Brain microvascular endothelial cell (primary cell): Measurements from ENCODE around the gene UBE2K.
"Not testable (repeated sequence)": the region's sequence is repeated elsewhere in the genome, so short reads cannot be mapped to it uniquely, and the experiment has no call there.

Experiments
- DNase-seq: peaks from one replicate; pipeline ENCODE4 v3.0.0-alpha.2; 2020
- H3K27ac ChIP-seq: fragments of 250-450 bp; sonication (Bioruptor Pico); 2 replicates; pipeline ENCODE4 v1.5.1; 2020; ENCODE audit warnings: mild to moderate bottlenecking, moderate library complexity
- H3K27me3 ChIP-seq: fragments of 250-450 bp; sonication (Bioruptor Pico); replicated peaks from 2 replicates; pipeline ENCODE4 v1.5.1; 2020; ENCODE audit warnings: mild to moderate bottlenecking
- H3K36me3 ChIP-seq: fragments of 250-450 bp; sonication (Bioruptor Pico); replicated peaks from 2 replicates; pipeline ENCODE4 v1.5.1; 2020; ENCODE audit warnings: mild to moderate bottlenecking
- H3K4me3 ChIP-seq: 2 replicates; pipeline ENCODE4 v1.5.1; 2011; ENCODE audit warnings: low read depth, mild to moderate bottlenecking, control low read depth, low read length, moderate library complexity
- CTCF ChIP-seq: IDR thresholded peaks from 2 replicates; pipeline ENCODE4 v1.5.1; 2011; ENCODE audit warnings: low read depth, mild to moderate bottlenecking, moderate library complexity, low read length, control low read depth, inconsistent platforms; ENCODE audit errors: missing control alignments
- in situ Hi-C: cut with HindIII; loops from 2 replicates; pipeline ENCODE4 v1.10.0; 2017; ENCODE audit warnings: low sequenced_read_pairs, low pct_ligation_motif_present

Gene UBE2K

GRCh38 chr4:39729557-39729956 lies 31.6 kb downstream of the UBE2K start:
- in situ Hi-C loops, result no loop called here
- DNase-seq, result no peak
- TF ChIP-seq CTCF, result no peak
- Histone ChIP-seq H3K27me3 (no peaks in the 10 kb centered on the region), H3K36me3 (no peaks in the 10 kb centered on the region), H3K4me3 (no peak overlapping the region), H3K27ac (no peak overlapping the region)

DNA sequence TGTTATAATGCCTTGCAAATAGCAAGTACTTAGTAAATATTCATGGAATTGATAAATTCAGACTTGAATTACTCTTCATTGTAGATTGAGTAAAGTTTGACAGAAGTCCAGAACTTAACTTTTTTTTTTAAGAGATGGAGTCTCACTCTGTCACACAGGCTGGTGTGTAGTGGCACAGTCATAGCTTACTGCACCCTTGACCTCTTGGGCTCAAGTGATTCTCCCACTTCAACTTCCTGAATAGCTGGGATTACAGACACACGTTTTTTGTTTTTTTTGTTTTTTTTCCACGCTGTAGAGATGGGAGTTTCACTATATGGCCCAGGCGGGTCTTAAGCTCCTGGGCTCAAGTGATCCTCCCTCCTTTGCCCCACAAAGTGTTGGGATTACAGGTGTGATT lies 32.1 kb downstream of the UBE2K start:
- TF ChIP-seq CTCF, result no peak

DNA sequence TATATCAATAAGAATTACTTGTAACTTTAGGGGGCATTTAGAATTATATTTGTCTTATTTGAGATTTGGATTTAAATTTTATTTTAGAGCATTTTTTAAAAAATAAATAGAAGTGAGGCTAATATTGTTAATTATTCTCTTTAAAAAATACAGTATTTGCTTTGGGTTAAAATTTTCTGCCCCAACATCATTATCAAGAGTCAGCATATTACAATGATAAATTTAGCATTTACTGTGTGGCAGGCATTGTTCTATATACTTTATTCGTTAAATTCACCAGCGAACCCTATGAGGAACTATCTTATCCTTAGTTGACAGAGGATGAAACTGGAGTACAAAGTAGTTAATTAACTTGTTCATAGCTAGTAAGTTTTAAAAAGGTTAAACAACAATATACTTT lies 34.0 kb downstream of the UBE2K start:
- in situ Hi-C loops, result no loop called here

More for the DNA sequence above, 32.1 kb downstream of the UBE2K start:
- in situ Hi-C loops, result no loop called here
- Histone ChIP-seq H3K36me3 (no peaks in the 10 kb centered on the region), H3K27ac (no peak overlapping the region), H3K4me3 (no peak overlapping the region), H3K27me3 (no peaks in the 10 kb centered on the region)
- no peak for DNase-seq

DNA sequence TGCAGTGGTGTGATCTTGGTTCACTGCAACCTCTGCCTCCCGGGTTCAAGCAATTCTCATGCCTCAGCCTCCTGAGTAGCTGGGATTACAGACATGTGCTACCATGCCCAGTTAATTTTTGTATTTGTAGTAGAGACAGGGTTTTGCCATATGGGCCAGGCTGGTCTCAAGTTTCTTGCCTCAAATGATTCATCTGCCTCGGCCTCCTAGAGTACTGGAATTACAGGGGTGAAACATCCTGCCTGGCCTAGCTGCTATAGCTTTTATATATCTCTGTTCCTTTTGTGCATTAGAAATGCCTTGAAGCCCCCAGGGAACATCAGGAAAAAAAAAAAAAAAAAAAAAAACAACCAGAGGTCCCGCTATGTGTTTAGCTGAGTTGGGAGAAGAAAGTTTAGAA lies 34.8 kb downstream of the UBE2K start:
- no peak for TF ChIP-seq CTCF
- no peaks in the 10 kb centered on the region for H3K36me3 ChIP-seq
- H3K27me3 ChIP-seq, result no peaks in the 10 kb centered on the region
- no peak overlapping the region for H3K4me3 ChIP-seq
- peak; percentile 87 for DNase-seq
- in situ Hi-C loops, result no loop called here
- H3K27ac ChIP-seq, result no peak overlapping the region

More for the DNA sequence above, 34.0 kb downstream of the UBE2K start:
- Histone ChIP-seq H3K27me3 (no peaks in the 10 kb centered on the region), H3K36me3 (no peaks in the 10 kb centered on the region), H3K4me3 (no peak overlapping the region), H3K27ac (peak overlapping the region; percentile 27)
- no peak for DNase-seq
- no peak for TF ChIP-seq CTCF

- H3K36me3 ChIP-seq, H3K4me3 ChIP-seq, DNase-seq, H3K27me3 ChIP-seq, H3K27ac ChIP-seq, in situ Hi-C loops: not testable (repeated sequence)
Measured at GRCh38 chr4:39739591-39739990, 41.7 kb downstream of the UBE2K start.

- DNase-seq, result no peak
- no peak overlapping the region for H3K27ac ChIP-seq
- no peaks in the 10 kb centered on the region for H3K27me3 ChIP-seq
- peaks cover 8% of the 10 kb centered on the region for H3K36me3 ChIP-seq
- no peak for TF ChIP-seq CTCF
- in situ Hi-C loops, result no loop called here
- H3K4me3 ChIP-seq, result no peak overlapping the region
Measured at GRCh38 chr4:39741401-39741800, 43.5 kb downstream of the UBE2K start.
